HL-60 (cell line): ENCODE measurements around the gene TMEM174.

Source experiments
- GABPA ChIP-seq: IDR thresholded peaks from 2 replicates; pipeline ENCODE4 v1.6.1; 2012; ENCODE audit warnings: low read depth
- POLR2AphosphoS5 ChIP-seq: IDR thresholded peaks from 2 replicates; pipeline ENCODE4 v1.6.1; 2012; ENCODE audit warnings: low read depth
- TF ChIP-seq, protein P1 (sequence below): IDR thresholded peaks from one replicate; pipeline ENCODE4 v1.5.1; 2011; ENCODE audit warnings: low read length, control low read depth, inconsistent platforms; ENCODE audit not compliant: insufficient read depth
- TF ChIP-seq, protein P2 (sequence below): IDR thresholded peaks from 2 replicates; pipeline ENCODE4 v1.6.1; 2012; ENCODE audit warnings: low read depth; ENCODE audit not compliant: insufficient replicate concordance

- TF ChIP-seq POLR2AphosphoS5 (no peak), GABPA (no peak)
- TF ChIP-seq, protein P1, sequence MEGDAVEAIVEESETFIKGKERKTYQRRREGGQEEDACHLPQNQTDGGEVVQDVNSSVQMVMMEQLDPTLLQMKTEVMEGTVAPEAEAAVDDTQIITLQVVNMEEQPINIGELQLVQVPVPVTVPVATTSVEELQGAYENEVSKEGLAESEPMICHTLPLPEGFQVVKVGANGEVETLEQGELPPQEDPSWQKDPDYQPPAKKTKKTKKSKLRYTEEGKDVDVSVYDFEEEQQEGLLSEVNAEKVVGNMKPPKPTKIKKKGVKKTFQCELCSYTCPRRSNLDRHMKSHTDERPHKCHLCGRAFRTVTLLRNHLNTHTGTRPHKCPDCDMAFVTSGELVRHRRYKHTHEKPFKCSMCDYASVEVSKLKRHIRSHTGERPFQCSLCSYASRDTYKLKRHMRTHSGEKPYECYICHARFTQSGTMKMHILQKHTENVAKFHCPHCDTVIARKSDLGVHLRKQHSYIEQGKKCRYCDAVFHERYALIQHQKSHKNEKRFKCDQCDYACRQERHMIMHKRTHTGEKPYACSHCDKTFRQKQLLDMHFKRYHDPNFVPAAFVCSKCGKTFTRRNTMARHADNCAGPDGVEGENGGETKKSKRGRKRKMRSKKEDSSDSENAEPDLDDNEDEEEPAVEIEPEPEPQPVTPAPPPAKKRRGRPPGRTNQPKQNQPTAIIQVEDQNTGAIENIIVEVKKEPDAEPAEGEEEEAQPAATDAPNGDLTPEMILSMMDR, result peak; percentile 27
- TF ChIP-seq, protein P2, sequence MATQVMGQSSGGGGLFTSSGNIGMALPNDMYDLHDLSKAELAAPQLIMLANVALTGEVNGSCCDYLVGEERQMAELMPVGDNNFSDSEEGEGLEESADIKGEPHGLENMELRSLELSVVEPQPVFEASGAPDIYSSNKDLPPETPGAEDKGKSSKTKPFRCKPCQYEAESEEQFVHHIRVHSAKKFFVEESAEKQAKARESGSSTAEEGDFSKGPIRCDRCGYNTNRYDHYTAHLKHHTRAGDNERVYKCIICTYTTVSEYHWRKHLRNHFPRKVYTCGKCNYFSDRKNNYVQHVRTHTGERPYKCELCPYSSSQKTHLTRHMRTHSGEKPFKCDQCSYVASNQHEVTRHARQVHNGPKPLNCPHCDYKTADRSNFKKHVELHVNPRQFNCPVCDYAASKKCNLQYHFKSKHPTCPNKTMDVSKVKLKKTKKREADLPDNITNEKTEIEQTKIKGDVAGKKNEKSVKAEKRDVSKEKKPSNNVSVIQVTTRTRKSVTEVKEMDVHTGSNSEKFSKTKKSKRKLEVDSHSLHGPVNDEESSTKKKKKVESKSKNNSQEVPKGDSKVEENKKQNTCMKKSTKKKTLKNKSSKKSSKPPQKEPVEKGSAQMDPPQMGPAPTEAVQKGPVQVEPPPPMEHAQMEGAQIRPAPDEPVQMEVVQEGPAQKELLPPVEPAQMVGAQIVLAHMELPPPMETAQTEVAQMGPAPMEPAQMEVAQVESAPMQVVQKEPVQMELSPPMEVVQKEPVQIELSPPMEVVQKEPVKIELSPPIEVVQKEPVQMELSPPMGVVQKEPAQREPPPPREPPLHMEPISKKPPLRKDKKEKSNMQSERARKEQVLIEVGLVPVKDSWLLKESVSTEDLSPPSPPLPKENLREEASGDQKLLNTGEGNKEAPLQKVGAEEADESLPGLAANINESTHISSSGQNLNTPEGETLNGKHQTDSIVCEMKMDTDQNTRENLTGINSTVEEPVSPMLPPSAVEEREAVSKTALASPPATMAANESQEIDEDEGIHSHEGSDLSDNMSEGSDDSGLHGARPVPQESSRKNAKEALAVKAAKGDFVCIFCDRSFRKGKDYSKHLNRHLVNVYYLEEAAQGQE, result no peak
Observed at GRCh38 chr5:73201547-73202513, 28.8 kb downstream of the TMEM174 start.
